ENCODE measurements around the gene PRKCB. TPM values are rescaled to one million over a fixed set of nuclear protein-coding genes. Genes with fewer than 3 reads are reported as not detected.

The PRKCB gene
- total and polyA plus RNA-seq, 8 donors: 13.5 to 74.3 (median 57.0) TPM

GRCh38 chr16:23986455-23986854 lies 150.7 kb downstream of the PRKCB start:
- H3K4me1 ChIP-seq: no peaks in the 10 kb centered on the region
- no peaks in the 10 kb centered on the region for H3K9me3 ChIP-seq
- DNase-seq: no peak
- H3K4me3 ChIP-seq: no peak overlapping the region
- ATAC-seq: no peak
- H3K27ac ChIP-seq: no peak overlapping the region
- intact Hi-C loops (cut with DNase I): no loop called here
- TF ChIP-seq, protein P1, sequence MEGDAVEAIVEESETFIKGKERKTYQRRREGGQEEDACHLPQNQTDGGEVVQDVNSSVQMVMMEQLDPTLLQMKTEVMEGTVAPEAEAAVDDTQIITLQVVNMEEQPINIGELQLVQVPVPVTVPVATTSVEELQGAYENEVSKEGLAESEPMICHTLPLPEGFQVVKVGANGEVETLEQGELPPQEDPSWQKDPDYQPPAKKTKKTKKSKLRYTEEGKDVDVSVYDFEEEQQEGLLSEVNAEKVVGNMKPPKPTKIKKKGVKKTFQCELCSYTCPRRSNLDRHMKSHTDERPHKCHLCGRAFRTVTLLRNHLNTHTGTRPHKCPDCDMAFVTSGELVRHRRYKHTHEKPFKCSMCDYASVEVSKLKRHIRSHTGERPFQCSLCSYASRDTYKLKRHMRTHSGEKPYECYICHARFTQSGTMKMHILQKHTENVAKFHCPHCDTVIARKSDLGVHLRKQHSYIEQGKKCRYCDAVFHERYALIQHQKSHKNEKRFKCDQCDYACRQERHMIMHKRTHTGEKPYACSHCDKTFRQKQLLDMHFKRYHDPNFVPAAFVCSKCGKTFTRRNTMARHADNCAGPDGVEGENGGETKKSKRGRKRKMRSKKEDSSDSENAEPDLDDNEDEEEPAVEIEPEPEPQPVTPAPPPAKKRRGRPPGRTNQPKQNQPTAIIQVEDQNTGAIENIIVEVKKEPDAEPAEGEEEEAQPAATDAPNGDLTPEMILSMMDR (IDR thresholded peaks at IDR 0.05): no peak
- no peaks in the 10 kb centered on the region for H3K27me3 ChIP-seq
- H3K36me3 ChIP-seq: peaks cover 0 to 7% of the 10 kb centered on the region in 2 donors

- TF ChIP-seq, protein P1 (IDR thresholded peaks at IDR 0.05): no peak
- no peaks in the 10 kb centered on the region for H3K9me3 ChIP-seq
- ATAC-seq (no peak), DNase-seq (no peak)
- peaks cover 0 to 7% of the 10 kb centered on the region in 2 donors for H3K36me3 ChIP-seq
- H3K4me3 ChIP-seq: no peak overlapping the region
- H3K4me1 ChIP-seq: no peaks in the 10 kb centered on the region
- no peaks in the 10 kb centered on the region for H3K27me3 ChIP-seq
- H3K27ac ChIP-seq: no peak overlapping the region
- intact Hi-C loops (cut with DNase I): no loop called here
Observed at GRCh38 chr16:23987443-23987842, 151.7 kb downstream of the PRKCB start.

GRCh38 chr16:23990507-23990906 lies 154.7 kb downstream of the PRKCB start:
- Histone ChIP-seq H3K36me3 (peaks cover 0 to 7% of the 10 kb centered on the region in 2 donors), H3K9me3 (no peaks in the 10 kb centered on the region), H3K27ac (no peak overlapping the region), H3K4me3 (no peak overlapping the region), H3K27me3 (no peaks in the 10 kb centered on the region), H3K4me1 (no peaks in the 10 kb centered on the region)
- ATAC-seq (no peak), DNase-seq (no peak)
- intact Hi-C loops (cut with DNase I): no loop called here
- TF ChIP-seq, protein P1 (IDR thresholded peaks at IDR 0.05): no peak

DNA sequence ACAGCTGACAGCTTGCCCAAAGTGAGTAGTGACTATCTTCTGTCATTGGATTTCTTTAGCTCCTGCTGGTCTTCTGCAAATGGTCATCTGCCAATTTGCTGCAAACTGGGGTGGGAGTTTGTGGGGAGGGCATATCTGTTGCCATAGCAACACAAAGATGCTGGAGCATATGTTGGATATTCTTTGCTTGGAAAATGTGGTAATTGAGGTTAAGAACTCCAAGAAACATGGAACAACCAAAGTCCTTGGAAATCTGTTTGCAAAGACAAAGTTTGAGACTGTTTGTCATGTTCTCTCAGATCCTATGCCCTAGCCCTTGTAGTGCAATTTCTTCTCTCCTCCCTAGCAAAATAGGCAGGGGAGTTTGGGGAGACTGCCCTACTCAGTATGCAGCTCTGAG lies 155.3 kb downstream of the PRKCB start:
- Histone ChIP-seq H3K36me3 (peaks cover 0 to 7% of the 10 kb centered on the region in 2 donors), H3K27ac (no peak overlapping the region), H3K4me3 (no peak overlapping the region), H3K27me3 (no peaks in the 10 kb centered on the region), H3K4me1 (no peaks in the 10 kb centered on the region), H3K9me3 (no peaks in the 10 kb centered on the region)
- ATAC-seq (no peak), DNase-seq (no peak)
- TF ChIP-seq, protein P1 (IDR thresholded peaks at IDR 0.05): no peak
- intact Hi-C loops (cut with DNase I): no loop called here

DNA sequence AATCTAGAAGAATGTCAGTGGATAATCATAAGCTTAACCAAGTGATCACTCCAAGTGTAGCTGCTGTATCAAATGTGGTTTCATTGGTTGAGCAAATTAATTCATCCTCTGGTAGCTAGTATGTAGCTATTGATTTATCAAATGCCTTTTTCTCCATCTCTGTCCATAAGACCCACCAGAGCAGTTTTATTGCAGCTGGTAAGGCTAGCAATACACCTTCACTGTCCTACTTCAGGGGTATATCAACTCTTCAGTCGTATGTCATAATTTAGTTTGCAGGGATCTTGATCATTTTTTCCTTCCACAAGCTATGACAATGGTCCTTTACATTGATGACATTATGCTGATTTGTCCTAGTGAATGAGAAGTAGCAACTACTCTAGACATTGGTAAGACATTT lies 158.8 kb downstream of the PRKCB start:
- no peaks in the 10 kb centered on the region for H3K27me3 ChIP-seq
- H3K27ac ChIP-seq: no peak overlapping the region
- TF ChIP-seq, protein P1 (IDR thresholded peaks at IDR 0.05): no peak
- no peak for ATAC-seq
- H3K9me3 ChIP-seq: no peaks in the 10 kb centered on the region
- DNase-seq: no peak
- no peak overlapping the region for H3K4me3 ChIP-seq
- no peaks in the 10 kb centered on the region for H3K36me3 ChIP-seq
- no peaks in the 10 kb centered on the region for H3K4me1 ChIP-seq
- intact Hi-C loops (cut with DNase I): no loop called here
